GM18502 (cell line): ENCODE measurements around the gene COL18A1.
"Not testable (repeated sequence)": the region's sequence is repeated elsewhere in the genome, so short reads cannot be mapped to it uniquely, and the experiment has no call there.

Experiments used
- ATAC-seq: cut with Tn5 transposase; IDR thresholded peaks from one replicate; pipeline ENCODE4 v1.9.1; 2021; ENCODE audit warnings: mild to moderate bottlenecking; ENCODE audit not compliant: unreplicated experiment, poor library complexity

COL18A1 gene

DNA sequence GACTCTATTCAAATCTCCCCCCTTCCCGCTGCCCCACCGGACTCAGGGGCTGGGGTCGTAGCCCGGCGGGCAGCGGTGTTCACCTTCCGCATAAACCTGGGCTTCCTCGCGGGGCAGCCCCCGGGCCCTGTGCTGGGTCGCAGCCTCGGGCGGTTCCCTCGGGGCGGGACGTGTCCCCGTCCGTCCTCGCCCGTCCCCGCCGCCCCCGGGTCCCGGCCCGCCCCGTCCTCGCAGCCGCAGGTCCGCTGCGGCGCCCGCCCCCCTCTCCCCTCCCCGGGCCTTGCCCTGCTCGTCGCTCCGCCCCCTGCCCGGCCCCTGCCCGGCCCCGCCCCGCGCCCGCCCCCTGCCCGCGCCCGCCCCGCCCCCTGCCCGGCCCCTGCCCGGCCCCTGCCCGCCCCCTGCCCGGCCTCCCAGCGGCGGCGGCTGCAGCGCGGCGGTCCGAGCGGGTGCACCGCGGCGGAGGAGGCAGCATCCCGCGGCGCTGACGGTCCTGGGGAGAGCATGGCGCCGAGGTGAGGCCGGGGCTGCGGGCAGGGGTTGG is at the start of gene COL18A1:
Gene COL18A1, plus strand, starts transcription at position 436 of the 541 bp plus-strand sequence. Its CDS starts 66 bp downstream, at position 502.
- ATAC-seq: no peak

DNA sequence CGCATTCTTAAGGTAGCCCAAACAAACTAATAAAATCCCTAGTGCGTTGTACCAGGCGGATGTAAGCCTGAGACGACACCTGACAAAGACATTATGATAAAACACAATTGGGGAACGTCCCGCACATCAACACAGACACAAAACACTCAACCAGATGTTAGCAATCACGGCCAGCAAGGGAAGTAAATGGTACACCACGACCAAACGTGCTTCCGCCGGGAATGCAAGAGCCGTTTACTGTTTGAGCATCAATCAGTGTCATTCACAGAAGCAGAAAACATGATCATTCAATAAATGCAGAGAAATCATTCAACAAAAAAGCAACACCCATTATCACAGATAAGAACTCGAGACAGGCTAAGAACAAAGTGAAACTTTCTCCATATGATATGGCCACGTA is 49.4 kb upstream of the COL18A1 start:
- no peak for ATAC-seq

DNA sequence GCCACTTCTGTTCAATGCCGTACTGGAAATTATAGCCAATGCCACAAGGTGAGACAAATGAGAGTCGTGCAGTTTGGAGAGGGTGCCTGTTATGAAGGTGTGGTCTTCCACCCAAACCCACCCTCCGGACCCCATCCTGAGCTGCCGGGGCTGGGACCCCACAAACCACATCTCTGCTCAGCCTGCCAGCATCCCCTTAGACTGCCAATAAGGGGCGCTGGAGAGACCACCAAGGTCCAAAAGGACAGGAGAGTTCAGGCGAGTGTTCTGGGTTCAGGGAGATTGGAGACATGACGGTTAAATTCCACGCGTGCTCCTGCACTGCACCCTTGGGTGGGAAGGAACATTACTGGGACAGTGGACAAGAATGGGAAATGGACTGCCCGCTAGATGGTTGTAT is 48.7 kb upstream of the COL18A1 start:
- ATAC-seq: no peak

DNA sequence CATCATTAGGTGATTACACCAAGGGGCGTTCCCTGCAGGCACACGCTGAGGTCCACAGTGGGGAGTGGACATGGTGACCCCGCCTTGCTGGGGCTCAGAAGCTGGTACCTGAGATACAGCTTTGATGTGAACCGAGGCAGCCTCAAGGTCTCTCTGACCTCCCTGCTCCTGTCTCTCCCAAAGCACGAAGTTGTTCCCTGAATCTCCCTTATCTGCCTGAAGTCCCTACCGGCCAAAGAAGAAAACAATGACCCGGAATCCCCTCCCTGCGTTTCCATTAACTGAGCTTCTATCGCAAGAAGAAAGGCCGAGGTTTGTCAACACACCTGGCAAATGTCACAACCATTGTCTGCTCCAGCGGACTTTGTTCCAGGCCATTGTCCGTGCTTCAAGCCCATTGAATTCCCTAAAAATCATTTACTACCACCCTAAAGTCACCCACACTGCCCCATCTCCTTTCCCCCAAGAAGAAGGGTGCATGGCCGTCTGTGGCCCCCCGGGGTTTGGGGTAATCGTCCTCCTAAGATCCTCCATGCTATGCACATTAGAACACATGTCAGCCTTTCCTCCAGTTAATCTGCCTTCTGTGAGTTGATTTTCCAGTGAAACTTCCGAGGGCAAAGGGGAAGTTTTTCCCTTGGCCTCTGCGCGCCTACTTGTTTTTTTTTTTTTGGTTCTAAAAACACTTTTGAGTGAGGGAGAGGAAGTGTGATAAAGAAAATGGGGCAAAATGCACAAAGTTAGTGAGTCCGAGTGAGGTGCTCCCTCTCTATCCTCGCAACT is 48.1 kb upstream of the COL18A1 start:
- ATAC-seq: no peak

DNA sequence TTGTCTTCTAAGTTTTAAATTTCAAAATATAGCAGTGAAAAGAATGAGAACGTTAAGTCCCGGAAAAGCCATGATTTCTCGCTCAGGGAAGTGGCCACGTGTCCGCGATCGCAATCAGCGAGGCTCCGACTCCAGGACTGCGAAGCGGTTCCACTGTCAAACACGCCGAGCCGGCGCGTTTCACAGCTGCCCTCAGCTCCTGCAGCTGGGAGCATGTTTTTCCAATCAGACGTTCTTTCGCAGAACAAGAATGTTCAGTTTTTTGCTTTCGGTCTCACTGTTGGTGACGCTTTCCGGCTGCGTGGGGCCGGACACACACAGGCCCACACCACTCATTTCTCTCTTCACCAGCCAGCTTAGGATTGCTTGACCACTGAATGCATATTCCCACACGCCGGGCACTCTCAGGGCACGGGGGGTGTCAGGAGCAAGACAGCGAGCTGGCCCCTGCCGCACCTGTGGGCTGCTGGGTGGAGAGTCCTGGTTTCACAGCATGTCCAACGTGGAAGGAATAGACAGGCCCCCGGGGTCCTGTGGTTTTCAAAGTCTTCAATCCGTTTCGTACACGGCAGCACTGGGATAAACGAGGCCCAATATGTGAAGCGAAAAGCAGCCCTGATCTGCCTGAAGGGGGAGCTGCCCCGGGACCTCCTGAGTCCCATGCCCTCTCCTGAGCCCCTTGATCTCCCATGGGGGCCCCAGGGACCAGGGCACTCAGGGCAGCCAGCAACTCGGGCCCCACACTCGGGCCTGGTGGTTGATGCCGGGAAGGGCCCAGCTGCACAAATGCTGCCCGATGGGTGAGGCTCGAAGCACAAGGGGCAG is 47.3 kb upstream of the COL18A1 start:
- ATAC-seq: no peak

DNA sequence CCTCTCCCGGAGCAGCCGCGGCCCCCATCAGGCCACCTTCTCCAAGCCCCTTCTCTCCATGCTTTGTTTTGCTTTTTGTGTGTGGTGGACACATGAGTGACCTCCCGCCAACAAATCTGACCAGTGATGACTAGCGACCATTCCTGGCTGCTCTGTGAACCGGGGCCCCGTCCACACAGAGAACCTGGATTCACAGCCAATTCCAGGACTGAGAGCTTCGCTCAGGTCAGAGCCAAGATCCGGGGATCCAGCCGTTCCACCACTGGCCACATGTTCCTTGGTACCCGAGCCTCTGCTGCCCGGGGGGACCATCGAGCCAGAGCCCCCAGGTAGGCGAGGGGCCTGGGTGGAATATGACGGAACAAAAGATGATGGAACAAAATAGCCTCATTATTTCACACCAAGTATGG is 46.7 kb upstream of the COL18A1 start:
- ATAC-seq: no peak

DNA sequence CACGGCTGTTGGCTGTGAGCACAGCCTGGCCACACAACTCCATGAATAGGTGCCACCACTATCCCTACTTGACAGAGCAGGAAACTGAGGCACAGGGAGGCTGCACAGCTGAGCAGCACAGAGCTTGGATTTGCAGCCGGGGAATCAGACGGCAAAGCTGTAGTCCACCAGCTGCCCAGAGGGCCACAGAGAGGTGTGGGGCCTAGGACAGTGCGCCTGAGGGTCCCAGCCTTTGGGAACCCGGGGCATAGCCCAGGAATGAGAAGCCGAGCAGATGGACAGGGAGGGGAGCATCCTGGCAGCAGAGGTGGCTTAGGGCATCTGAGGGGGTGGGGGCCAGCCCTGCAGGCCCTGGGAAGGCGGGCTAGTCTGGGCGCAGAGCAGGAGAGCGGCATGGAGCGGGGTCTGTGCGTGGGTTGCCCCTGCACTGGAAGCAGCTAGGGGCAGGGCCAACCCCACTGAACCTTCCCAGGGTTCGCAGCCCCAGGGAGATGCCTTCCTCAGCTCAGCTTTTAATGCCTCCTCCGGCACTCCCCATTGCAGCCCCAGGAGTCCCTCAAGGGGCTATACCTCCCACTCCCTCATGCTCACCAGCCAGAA is 46.2 kb upstream of the COL18A1 start:
- no peak for ATAC-seq

DNA sequence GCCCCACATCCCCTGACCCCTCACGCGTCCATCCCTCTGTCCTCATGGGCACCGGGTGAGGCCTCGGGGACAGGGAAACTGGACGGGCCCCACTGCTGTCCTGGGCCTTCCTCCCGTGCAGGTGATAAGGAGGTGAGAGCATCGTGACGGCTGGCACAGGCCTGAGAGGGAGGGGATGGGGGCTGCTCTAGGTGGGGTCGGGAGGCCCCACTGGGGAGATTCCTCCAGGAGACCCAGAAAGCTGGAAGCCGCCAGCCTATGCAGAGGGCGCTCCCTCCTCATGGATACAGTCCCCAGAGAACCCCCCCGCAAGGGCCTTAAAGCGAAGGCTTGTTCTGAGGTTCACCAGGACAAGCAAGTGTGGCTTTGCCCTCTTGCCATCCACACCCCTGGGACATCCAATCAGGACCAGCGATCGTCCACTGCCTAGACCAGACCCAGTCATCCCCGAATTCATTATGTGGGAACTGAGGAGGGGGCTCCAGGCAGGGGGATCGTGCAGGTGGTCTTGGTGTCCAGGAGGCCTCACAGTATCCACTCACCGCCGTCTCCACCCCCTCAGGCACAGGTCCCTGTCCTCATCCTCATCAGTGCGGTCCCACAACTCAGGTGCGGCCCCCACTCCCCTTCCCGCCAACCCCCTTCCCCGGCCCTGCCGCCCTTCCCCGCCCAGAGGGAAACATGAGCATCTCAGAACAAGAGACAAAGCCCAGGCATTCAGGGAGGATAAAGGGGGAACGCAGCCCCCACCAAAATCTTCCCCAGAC is 45.3 kb upstream of the COL18A1 start:
- ATAC-seq: no peak

DNA sequence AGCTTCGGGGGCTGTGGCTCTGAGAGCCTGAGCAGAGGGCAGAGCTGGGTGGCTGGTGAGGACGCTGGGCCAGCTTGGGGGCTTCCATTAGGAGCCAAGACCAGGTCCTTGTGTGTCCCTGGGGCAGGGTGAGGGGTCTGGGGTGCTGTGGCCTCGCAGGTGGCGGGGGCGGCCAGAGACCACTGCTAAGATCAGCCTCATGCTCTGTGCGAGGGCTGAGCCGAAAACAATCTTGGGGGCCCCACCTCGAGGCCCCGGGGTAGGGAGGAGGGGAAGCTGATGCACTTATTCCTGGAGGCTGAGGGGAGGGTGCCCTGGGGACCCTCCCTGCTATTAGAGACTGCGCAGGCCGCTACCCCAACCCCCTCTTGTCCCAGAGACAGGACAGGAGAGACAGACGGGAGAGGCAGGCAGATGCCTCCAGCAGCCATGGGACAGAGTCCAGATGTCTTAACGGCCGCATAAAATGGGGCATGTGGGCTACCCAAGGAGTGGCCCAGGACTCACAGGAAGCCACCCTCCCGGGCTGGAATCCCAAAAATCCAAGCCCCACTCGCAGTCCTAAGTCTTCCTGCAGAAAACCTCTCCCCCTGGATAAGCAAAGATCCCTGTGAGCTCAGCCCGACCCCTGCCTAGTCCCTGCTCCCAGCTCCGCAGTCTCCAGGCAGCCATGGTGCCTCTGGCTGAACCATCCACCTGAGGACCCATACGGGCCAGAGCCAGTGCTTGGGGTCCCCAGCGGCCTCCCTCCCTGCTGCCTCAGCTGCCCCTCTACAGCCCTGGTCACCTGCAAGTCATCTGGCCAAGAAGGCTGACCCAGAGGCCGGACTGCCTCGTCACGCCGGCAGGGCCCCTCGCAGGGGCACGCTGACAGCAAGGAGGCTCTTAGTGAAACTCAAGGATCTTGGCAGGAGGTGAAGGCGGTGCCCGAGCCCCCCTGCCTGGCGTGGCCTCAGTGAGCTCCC is 43.6 kb upstream of the COL18A1 start:
- ATAC-seq: no peak

DNA sequence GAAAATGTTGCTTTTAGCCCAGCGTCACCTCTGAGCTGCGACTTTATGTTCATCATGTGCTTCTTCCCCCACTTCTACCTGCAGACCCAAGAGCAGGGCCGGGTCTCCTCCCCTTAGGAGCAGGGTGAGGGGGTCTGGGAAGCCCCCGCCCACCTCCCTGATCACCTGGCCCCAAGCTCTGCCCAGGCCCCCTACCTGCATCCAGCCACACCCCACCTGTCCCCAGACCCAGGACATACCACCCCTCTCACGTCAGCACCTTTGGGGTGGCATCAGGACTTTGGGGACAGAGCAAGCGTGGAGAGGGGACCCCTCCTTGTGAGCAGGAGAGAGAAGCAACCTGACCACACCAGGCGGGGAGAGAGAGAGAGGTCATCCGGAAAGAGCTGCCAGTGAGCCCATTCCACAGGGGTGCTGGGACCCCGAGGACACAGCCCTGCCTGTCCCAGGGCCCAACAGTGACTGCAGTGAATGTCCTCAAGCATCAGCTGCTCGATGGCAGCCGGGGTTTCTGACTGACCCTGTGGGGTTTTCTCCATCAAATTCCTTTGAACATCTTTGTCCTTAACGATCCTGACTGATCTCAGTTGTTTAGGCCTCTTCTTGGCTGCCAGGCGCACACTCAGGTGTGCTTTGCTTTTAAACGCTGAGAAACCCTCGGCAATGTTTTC is 42.8 kb upstream of the COL18A1 start:
- no peak for ATAC-seq

DNA sequence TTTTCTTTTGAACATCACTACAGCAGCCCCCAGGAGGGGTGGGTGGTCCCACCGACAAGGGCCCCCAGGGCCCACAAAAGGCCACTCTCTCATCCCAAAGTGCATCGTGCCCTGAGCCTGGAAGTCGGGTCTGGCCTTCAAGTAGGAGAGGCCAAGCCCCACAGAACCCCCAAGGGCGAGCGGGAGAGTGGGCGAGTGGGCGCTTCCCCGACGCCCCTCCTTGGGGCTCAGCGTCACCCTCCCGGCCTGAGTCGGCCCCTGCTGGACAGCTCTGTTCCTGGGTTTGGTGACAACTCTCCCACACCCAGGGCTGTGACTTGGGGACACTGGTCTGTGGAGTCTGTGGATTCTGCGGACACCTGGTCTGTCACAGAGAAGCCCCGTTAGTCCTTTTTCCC is 42.2 kb upstream of the COL18A1 start:
- no peak for ATAC-seq

DNA sequence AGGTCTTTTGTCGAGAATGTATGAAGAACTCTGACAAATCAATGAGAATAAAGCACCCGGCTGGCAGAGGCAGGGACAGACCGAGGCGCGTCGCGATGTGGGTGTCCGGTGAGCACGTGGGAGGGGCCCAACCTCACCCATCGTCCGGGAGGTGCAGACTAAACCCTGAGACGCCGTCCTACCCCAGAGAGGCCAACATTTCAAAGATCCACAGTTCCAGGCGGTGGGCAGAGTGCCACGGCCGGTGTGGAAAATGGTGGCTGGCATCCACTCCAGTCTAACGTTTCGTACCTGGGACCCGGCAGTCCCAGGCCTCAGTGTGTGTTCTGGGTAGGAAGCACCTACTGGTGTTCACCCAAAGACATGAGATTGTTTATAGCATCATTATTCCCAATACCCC is 41.7 kb upstream of the COL18A1 start:
- not testable (repeated sequence) for ATAC-seq

DNA sequence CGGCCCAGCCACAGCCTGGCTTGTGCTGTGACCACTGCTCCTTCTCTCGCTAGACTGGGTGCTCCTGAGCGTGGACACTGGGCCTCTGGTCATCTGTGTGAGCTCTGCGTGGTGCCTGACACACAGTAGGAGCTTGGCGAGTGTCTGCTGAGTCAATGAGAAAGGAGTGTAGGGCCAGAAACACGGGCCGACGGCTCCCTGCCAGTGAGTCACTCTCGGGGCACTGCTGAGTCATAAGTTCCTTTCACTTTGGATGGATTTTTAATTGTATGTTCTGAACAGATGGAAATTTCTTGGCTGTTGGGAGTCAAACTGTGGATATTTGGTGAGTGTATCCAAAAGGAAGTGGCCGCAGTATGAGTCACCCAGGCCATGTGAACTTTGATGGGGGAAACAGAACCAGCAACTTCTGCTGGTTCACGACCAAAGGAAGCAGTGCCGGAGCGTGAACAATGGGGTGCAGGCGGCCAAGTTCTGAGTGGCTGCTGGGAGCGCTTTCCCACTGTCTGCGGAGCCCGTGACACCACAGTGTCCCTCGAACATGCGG is 41.0 kb upstream of the COL18A1 start:
- no peak for ATAC-seq

DNA sequence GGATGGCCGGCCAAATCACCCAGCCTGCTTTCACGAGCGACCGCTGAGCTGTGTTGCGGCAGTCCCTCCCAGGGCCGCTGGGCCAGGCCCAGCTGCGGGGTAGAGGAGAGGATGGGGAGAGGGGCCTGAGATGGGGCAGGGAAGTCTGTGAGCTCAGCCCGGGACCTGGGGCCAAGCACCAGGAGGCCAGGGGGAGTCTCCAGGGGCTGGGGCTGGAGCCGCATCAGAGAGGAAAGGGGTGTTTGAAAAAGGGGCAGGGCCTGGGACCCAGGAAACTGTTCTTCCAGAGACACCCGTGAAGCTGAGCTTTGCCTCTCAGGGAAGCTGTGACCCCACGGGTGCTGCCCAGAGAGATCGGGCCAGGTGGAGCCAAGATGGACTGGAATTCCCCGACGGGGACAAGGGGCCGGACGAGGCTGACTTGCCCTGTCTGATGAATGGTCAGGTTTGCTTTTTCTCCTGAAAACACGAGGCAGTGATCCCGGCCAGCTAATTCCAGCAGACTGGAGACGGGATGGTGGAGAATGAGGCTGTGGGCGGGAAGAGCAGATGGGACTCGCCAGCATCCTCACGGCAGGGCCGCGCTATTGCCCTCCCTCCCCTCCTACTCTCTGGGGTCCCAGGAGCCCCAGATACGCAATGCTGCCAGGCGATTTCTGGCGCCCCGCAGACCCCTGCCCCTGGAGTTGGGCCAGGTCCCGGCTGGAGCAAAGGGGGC is 40.3 kb upstream of the COL18A1 start:
- no peak for ATAC-seq

DNA sequence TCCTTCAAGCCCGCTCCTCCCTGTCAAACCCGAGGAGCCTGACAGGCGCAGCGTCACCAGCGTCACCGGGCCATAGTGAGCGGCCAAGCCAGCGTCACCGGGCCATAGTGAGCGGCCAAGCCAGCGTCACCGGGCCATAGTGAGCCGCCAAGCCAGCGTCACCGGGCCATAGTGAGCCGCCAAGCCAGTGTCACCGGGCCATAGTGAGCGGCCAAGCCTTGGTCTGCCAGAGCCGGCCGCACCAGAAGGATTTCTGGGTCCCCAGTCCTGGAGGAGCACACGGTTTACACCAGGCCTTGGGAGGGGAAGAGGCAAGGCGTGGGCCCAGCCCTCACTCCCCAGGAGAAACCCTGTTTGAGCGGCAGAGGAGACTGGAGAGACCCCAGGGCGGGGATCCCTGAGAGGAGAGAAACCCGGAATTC is 39.8 kb upstream of the COL18A1 start:
- no peak for ATAC-seq

DNA sequence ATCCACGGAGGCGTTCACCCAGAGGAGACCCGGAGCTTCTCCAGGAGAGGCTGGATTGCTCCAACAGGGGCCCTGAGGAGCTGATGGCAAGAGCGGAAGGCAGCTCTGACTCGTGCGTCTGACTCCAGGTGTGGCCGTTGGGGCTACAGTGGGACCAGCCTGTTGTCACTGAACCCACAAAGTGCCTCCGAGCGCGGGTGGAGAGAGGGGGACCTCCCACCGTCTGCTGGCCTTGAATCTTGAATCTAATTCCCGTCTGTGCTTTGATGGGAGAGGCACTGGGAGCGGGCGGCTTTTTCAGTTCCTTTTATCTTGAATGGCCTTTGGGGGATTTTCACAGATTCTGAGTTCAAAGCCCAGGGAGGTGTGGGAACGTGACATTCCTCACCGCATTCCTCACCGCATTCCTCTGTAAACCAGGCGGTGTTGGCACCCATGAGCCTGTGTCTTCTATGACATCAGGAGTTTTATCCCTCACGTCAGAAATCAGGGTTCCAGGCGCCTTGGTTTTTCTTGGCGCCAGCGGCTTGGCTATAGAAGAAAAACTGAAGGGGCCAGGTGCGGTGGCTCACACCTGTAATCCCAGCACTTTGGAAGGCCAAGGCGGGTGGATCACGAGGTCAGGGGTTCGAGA is 39.2 kb upstream of the COL18A1 start:
- ATAC-seq: no peak

DNA sequence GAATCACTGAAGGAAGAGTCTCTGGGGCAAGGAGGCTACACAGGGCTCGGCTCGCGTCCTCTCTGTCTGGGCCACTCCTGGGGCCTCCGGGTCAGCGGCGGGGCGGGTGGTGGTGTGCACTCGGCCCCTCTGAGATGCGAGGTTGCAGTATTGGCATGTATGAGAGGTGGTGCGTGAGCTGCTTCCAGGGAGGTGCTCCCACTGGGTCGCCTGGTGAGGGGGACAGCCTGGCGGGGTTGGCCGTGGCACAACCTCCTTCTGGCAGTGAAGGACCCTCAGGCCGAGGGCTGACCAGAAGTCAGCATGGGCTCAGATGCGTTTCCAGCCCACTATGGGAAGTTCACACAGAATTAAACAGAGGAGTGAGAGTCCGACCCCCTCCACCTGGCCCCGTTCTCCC is 38.5 kb upstream of the COL18A1 start:
- no peak for ATAC-seq
